ENCODE results near the gene INPP4B. TPM values are rescaled to one million over a fixed set of nuclear protein-coding genes. Genes with fewer than 3 reads are reported as not detected.

INPP4B gene
- total RNA-seq, 2 experiments from 2014 or later = not detected

GRCh38 chr4:142818031-142818430 lies 28.1 kb downstream of the INPP4B start:
- intact Hi-C loops (cut with micrococcal nuclease; ENCODE audit: unreplicated experiment) = no loop called here
- ChIA-PET CTCF (ENCODE audit: unreplicated experiment) (no interaction called here), POLR2A (interaction anchor here (1.0 kb wide), 1 partner anchor 15 kb away, joined by 4 read pairs; no protein-coding TSS in a partner anchor)
- H3K4me1 ChIP-seq (ENCODE audit: insufficient read depth, low read length, poor library complexity, severe bottlenecking) = no peaks in the 10 kb centered on the region
- no peaks in the 10 kb centered on the region for H3K36me3 ChIP-seq (ENCODE audit: insufficient read depth, low read length)
- no peak overlapping the region for H3K4me2 ChIP-seq (ENCODE audit: low read length)
- H3K79me2 ChIP-seq (ENCODE audit: insufficient read depth, low read depth, low read length) = no peaks in the 10 kb centered on the region
- BruUV-seq (replicated peaks) = no TSS peak
- DNase-seq (ENCODE audit: low spot score) = no peak
- no peak overlapping the region for H3K4me3 ChIP-seq (ENCODE audit: low read depth, low read length, poor library complexity, severe bottlenecking)
- no peak overlapping the region for H2AFZ ChIP-seq (ENCODE audit: low read length)
- no peak for TF ChIP-seq EZH2phosphoT487 (IDR thresholded peaks at IDR 0.05; ENCODE audit: borderline replicate concordance, low read depth, low read length)
- no peak overlapping the region for H3K27ac ChIP-seq (ENCODE audit: low read depth, low read length, poor library complexity, severe bottlenecking)
- H3K9me2 ChIP-seq (ENCODE audit: insufficient read depth, low read length) = no peaks in the 10 kb centered on the region
- no peaks in the 10 kb centered on the region for H4K20me1 ChIP-seq (ENCODE audit: insufficient read depth, low read length)
- no peaks in the 10 kb centered on the region for H3K9me3 ChIP-seq (ENCODE audit: low read length)

GRCh38 chr4:142817442-142817841 lies 28.7 kb downstream of the INPP4B start:
- Histone ChIP-seq H3K9me2 (ENCODE audit: insufficient read depth, low read length) (no peaks in the 10 kb centered on the region), H4K20me1 (ENCODE audit: insufficient read depth, low read length) (no peaks in the 10 kb centered on the region), H3K9me3 (ENCODE audit: low read length) (no peaks in the 10 kb centered on the region), H3K27ac (ENCODE audit: low read depth, low read length, poor library complexity, severe bottlenecking) (no peak overlapping the region), H3K79me2 (ENCODE audit: insufficient read depth, low read depth, low read length) (no peaks in the 10 kb centered on the region), H3K4me1 (ENCODE audit: insufficient read depth, low read length, poor library complexity, severe bottlenecking) (no peaks in the 10 kb centered on the region), H3K4me3 (ENCODE audit: low read depth, low read length, poor library complexity, severe bottlenecking) (no peak overlapping the region), H3K36me3 (ENCODE audit: insufficient read depth, low read length) (no peaks in the 10 kb centered on the region), H3K4me2 (ENCODE audit: low read length) (no peak overlapping the region), H2AFZ (ENCODE audit: low read length) (no peak overlapping the region)
- ChIA-PET POLR2A (interaction anchor here (1.0 kb wide), 1 partner anchor 16 kb away, joined by 4 read pairs; no protein-coding TSS in a partner anchor), CTCF (ENCODE audit: unreplicated experiment) (no interaction called here)
- BruUV-seq (replicated peaks) = no TSS peak
- TF ChIP-seq CTCF (conservative IDR thresholded peaks at IDR 0.05; ENCODE audit: low read length) (no peak), EZH2phosphoT487 (IDR thresholded peaks at IDR 0.05; ENCODE audit: borderline replicate concordance, low read depth, low read length) (no peak)
- DNase-seq (ENCODE audit: low spot score) = no peak
- intact Hi-C loops (cut with micrococcal nuclease; ENCODE audit: unreplicated experiment) = no loop called here

- Histone ChIP-seq H3K4me3 (ENCODE audit: low read depth, low read length, poor library complexity, severe bottlenecking) (no peak overlapping the region), H3K4me2 (ENCODE audit: low read length) (no peak overlapping the region), H3K79me2 (ENCODE audit: insufficient read depth, low read depth, low read length) (no peaks in the 10 kb centered on the region), H2AFZ (ENCODE audit: low read length) (no peak overlapping the region), H3K36me3 (ENCODE audit: insufficient read depth, low read length) (no peaks in the 10 kb centered on the region), H3K9me3 (ENCODE audit: low read length) (no peaks in the 10 kb centered on the region), H3K9me2 (ENCODE audit: insufficient read depth, low read length) (no peaks in the 10 kb centered on the region), H3K4me1 (ENCODE audit: insufficient read depth, low read length, poor library complexity, severe bottlenecking) (no peaks in the 10 kb centered on the region), H4K20me1 (ENCODE audit: insufficient read depth, low read length) (no peaks in the 10 kb centered on the region), H3K27ac (ENCODE audit: low read depth, low read length, poor library complexity, severe bottlenecking) (no peak overlapping the region)
- ChIA-PET POLR2A (interaction anchor here (0.7 kb wide), 1 partner anchor 616 kb away, joined by 3 read pairs; no protein-coding TSS in a partner anchor), CTCF (ENCODE audit: unreplicated experiment) (no interaction called here)
- TF ChIP-seq EZH2phosphoT487 (IDR thresholded peaks at IDR 0.05; ENCODE audit: borderline replicate concordance, low read depth, low read length) (no peak), CTCF (conservative IDR thresholded peaks at IDR 0.05; ENCODE audit: low read length) (no peak)
- no TSS peak for BruUV-seq (replicated peaks)
- intact Hi-C loops (cut with micrococcal nuclease; ENCODE audit: unreplicated experiment) = no loop called here
- DNase-seq (ENCODE audit: low spot score) = no peak
These were observed 30.3 kb downstream of the INPP4B start for GRCh38 chr4:142815834-142816233.
